WTC11 (cell line): ENCODE results near the gene RRP1B. TPM values are rescaled to one million over a fixed set of nuclear protein-coding genes. Genes with fewer than 3 reads are reported as not detected.

ENCODE experiments used
- ATAC-seq: fragments of 200-7000 bp; cut with Tn5 transposase; 2 replicates; pipeline ENCODE4 v1.10.0; 2021; ENCODE audit warnings: mild to moderate bottlenecking, moderate library complexity
- CTCF ChIA-PET: fragments of 300-600 bp; sonication (Branson Sonifier 250); formaldehyde crosslinking; loops from one replicate; lab custom pipeline; 2021; ENCODE audit warnings: antibody characterized with exemption; lab: Charles Lee
- POLR2A ChIA-PET: fragments of 350-600 bp; sonication (Branson Sonifier 250); formaldehyde crosslinking; loops from one replicate; lab custom pipeline; 2021; ENCODE audit warnings: antibody characterized with exemption; lab: Charles Lee
- DNase-seq: peaks from one replicate; pipeline ENCODE4 v3.0.0; 2021; ENCODE audit warnings: low spot score
- H3K27ac Mint-ChIP-seq: 2 replicates; pipeline ENCODE4 v1.8.0; 2021; ENCODE audit warnings: mixed read lengths
- H3K27me3 Mint-ChIP-seq: 2 replicates; pipeline ENCODE4 v1.8.0; 2021; ENCODE audit warnings: low read depth, mild to moderate bottlenecking, moderate library complexity, mixed read lengths
- H3K36me3 Mint-ChIP-seq: 2 replicates; pipeline ENCODE4 v1.8.0; 2021; ENCODE audit warnings: mixed read lengths
- H3K4me1 Mint-ChIP-seq: 2 replicates; pipeline ENCODE4 v1.8.0; 2022; ENCODE audit warnings: mixed read lengths
- H3K4me3 Mint-ChIP-seq: 2 replicates; pipeline ENCODE4 v1.8.0; 2021; ENCODE audit warnings: mild to moderate bottlenecking, moderate library complexity, mixed read lengths
- H3K9me3 Mint-ChIP-seq: 2 replicates; pipeline ENCODE4 v1.8.0; 2021; ENCODE audit warnings: mixed read lengths
- AR ChIP-seq: fragments of 250-450 bp; sonication (Bioruptor Pico); IDR thresholded peaks from 2 replicates; pipeline ENCODE4 v1.9.0; 2021; ENCODE audit warnings: mild to moderate bottlenecking
- ARID4B ChIP-seq: sonication (generic); formaldehyde crosslinking; IDR thresholded peaks from 2 replicates; pipeline ENCODE4 v1.8.0; 2023; ENCODE audit warnings: missing genetic modification reagents, mild to moderate bottlenecking, borderline replicate concordance
- ATF2 ChIP-seq: sonication (generic); formaldehyde crosslinking; IDR thresholded peaks from 2 replicates; pipeline ENCODE4 v1.8.1; 2022; ENCODE audit warnings: low read depth, missing genetic modification reagents, borderline replicate concordance
- CREB1 ChIP-seq: sonication (generic); formaldehyde crosslinking; IDR thresholded peaks from 2 replicates; pipeline ENCODE4 v1.8.0; 2023; ENCODE audit warnings: mild to moderate bottlenecking, missing genetic modification reagents
- E2F1 ChIP-seq: sonication (generic); formaldehyde crosslinking; IDR thresholded peaks from 2 replicates; pipeline ENCODE4 v1.8.0; 2022; ENCODE audit warnings: mild to moderate bottlenecking, missing genetic modification reagents
- EMX1 ChIP-seq: fragments of 250-450 bp; sonication (Bioruptor Pico); IDR thresholded peaks from 2 replicates; pipeline ENCODE4 v1.8.0; 2021; ENCODE audit warnings: mild to moderate bottlenecking
- FOXP1 ChIP-seq: sonication (generic); formaldehyde crosslinking; IDR thresholded peaks from 2 replicates; pipeline ENCODE4 v1.8.0; 2022; ENCODE audit warnings: missing genetic modification reagents, mild to moderate bottlenecking, moderate library complexity, borderline replicate concordance
- FOXP4 ChIP-seq: sonication (generic); formaldehyde crosslinking; IDR thresholded peaks from 2 replicates; pipeline ENCODE4 v1.8.0; 2022; ENCODE audit warnings: mild to moderate bottlenecking, missing genetic modification reagents
- KAT7 ChIP-seq: sonication (generic); formaldehyde crosslinking; IDR thresholded peaks from 2 replicates; pipeline ENCODE4 v1.8.1; 2023; ENCODE audit warnings: missing genetic modification reagents, mild to moderate bottlenecking, borderline replicate concordance
- MAX ChIP-seq: sonication (generic); formaldehyde crosslinking; IDR thresholded peaks from 2 replicates; pipeline ENCODE4 v1.8.0; 2022; ENCODE audit warnings: mild to moderate bottlenecking, missing genetic modification reagents
- NR2C2 ChIP-seq: sonication (generic); formaldehyde crosslinking; IDR thresholded peaks from 2 replicates; pipeline ENCODE4 v1.8.0; 2022; ENCODE audit warnings: mild to moderate bottlenecking, missing genetic modification reagents
- OVOL2 ChIP-seq: fragments of 250-450 bp; sonication (Bioruptor Pico); IDR thresholded peaks from 2 replicates; pipeline ENCODE4 v1.9.0; 2021; ENCODE audit warnings: mild to moderate bottlenecking, borderline replicate concordance
- PREB ChIP-seq: sonication (generic); formaldehyde crosslinking; IDR thresholded peaks from 2 replicates; pipeline ENCODE4 v1.8.1; 2022; ENCODE audit warnings: mild to moderate bottlenecking, missing genetic modification reagents, moderate library complexity, borderline replicate concordance
- RELA ChIP-seq: sonication (generic); formaldehyde crosslinking; IDR thresholded peaks from 2 replicates; pipeline ENCODE4 v1.8.1; 2022; ENCODE audit warnings: missing genetic modification reagents, mild to moderate bottlenecking, borderline replicate concordance
- USF1 ChIP-seq: sonication (generic); formaldehyde crosslinking; IDR thresholded peaks from 2 replicates; pipeline ENCODE4 v1.8.0; 2022; ENCODE audit warnings: mild to moderate bottlenecking, missing genetic modification reagents
- USF2 ChIP-seq: sonication (generic); formaldehyde crosslinking; IDR thresholded peaks from 2 replicates; pipeline ENCODE4 v1.8.1; 2023; ENCODE audit warnings: mild to moderate bottlenecking, missing genetic modification reagents, moderate library complexity
- ZBTB43 ChIP-seq: sonication (generic); formaldehyde crosslinking; IDR thresholded peaks from 2 replicates; pipeline ENCODE4 v1.8.1; 2023; ENCODE audit warnings: mild to moderate bottlenecking, missing genetic modification reagents
- ZNF263 ChIP-seq: sonication (generic); formaldehyde crosslinking; IDR thresholded peaks from 2 replicates; pipeline ENCODE4 v1.8.1; 2022; ENCODE audit warnings: low read depth, mild to moderate bottlenecking, moderate library complexity, missing genetic modification reagents
- total RNA-seq: library from RNA; stranded (reverse); gene quantifications from 3 replicates; pipeline ENCODE4 v1.2.3, GENCODE V29; 2021

RRP1B gene
- total RNA-seq, 1 experiment from 2014 or later: 74.9 TPM

- DNase-seq (peak; percentile 40), ATAC-seq (peak; percentile 14)
- H3K9me3 Mint-ChIP-seq: no peaks in the 10 kb centered on the region
- peak overlapping the region; percentile 54; the same call in 1 of the 2 replicates for H3K27ac Mint-ChIP-seq
- peaks cover 9% of the 10 kb centered on the region for H3K27me3 Mint-ChIP-seq
- H3K4me3 Mint-ChIP-seq: peak overlapping the region; percentile 71
- H3K4me1 Mint-ChIP-seq: peaks cover 14% of the 10 kb centered on the region
- no peaks in the 10 kb centered on the region for H3K36me3 Mint-ChIP-seq
- ChIA-PET CTCF (interaction anchor here (3.6 kb wide), 1 partner anchor 10 kb away, joined by 45 read pairs; no protein-coding TSS in a partner anchor), POLR2A (interaction anchor here (0.7 kb wide), 1 partner anchor 10 kb away, joined by 3 read pairs; no protein-coding TSS in a partner anchor)
- no peak for TF ChIP-seq AR (CRISPR knock-in tag)
- TF ChIP-seq ZBTB43 (CRISPR knock-in tag): no peak
- TF ChIP-seq E2F1 (CRISPR knock-in tag): peak; percentile 26; the same call in 1 of the 2 replicates
- no peak for TF ChIP-seq KAT7 (CRISPR knock-in tag)
- 0 out of 2 replicates have a peak, but pooled peaks have one; percentile 4 for TF ChIP-seq FOXP1
- no peak for TF ChIP-seq PREB (CRISPR knock-in tag)
- no peak for TF ChIP-seq USF1 (CRISPR knock-in tag)
- TF ChIP-seq EMX1 (CRISPR knock-in tag): no peak
- TF ChIP-seq CREB1 (CRISPR knock-in tag): no peak
- TF ChIP-seq FOXP4 (CRISPR knock-in tag): no peak
- TF ChIP-seq RELA (CRISPR knock-in tag): no peak
- no peak for TF ChIP-seq ZNF263 (CRISPR knock-in tag)
- peak; percentile 69 for TF ChIP-seq MAX
- TF ChIP-seq OVOL2: no peak
- TF ChIP-seq ARID4B (CRISPR knock-in tag): peak; percentile 72; the same call in 1 of the 2 replicates
- TF ChIP-seq ATF2 (CRISPR knock-in tag): no peak
- TF ChIP-seq NR2C2 (CRISPR knock-in tag): no peak
- no peak for TF ChIP-seq USF2 (CRISPR knock-in tag)
Observed at GRCh38 chr21:43717967-43718871, 58.9 kb downstream of the RRP1B start.
